Activated CD4-positive, alpha-beta T cell treated with anti-CD3 and anti-CD28 coated beads, Interleukin-2, Interleukin-4, amounts not matched to agents 100 ng/mL and 50 ng/mL, durations not matched to agents 16 hours and 8 hours (primary cell): ENCODE results near the gene WNT8B.

ENCODE experiments used
- DNase-seq: peaks from one replicate; pipeline ENCODE4 v3.0.0-alpha.2; 2020; ENCODE audit warnings: low spot score

The WNT8B gene

DNA sequence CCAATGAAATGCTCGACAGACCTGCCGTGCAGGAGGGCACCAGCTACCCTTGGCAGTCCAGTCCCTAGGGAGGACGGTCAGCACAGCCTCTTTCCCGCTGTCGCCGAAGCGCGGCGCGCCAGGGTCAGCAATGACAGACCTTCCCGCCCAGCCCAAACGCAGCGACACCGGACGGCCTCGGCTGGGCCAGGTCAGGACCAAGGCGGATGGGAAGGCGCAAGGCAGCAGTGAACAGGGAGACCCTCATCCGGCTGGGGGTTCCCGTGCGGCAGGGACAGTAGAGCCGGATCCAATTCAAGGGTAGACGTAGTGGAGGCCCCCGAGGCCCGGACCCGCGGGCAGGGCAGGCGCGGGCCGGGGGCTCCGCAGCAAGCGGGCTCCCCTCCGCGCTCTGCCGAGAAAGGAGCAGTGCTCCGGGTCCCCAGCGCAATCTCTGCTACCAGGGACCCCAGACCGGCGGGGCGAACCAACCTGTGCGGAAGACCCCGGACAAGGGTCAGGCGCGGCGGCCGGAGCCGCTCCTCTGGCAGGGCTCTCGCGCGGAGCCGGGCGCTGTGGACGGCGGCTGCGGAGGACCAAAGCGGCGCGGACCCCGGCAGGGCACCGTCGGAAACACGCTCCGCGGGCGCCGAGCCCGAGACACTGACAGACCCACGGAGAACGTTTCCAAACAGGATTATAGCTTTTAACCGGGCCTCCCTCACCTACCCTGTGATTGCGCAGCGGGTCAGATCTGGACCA, 56.7 kb downstream of the WNT8B start, which contains the start of gene SEC31B:
Gene SEC31B (minus strand): TSS at position 551 of the 741 bp plus-strand sequence. CDS start 2,909 bp downstream, outside the sequence.
- DNase-seq: no peak

- DNase-seq: no peak
Measured at GRCh38 chr10:100520811-100521210, 58.0 kb downstream of the WNT8B start.

DNA sequence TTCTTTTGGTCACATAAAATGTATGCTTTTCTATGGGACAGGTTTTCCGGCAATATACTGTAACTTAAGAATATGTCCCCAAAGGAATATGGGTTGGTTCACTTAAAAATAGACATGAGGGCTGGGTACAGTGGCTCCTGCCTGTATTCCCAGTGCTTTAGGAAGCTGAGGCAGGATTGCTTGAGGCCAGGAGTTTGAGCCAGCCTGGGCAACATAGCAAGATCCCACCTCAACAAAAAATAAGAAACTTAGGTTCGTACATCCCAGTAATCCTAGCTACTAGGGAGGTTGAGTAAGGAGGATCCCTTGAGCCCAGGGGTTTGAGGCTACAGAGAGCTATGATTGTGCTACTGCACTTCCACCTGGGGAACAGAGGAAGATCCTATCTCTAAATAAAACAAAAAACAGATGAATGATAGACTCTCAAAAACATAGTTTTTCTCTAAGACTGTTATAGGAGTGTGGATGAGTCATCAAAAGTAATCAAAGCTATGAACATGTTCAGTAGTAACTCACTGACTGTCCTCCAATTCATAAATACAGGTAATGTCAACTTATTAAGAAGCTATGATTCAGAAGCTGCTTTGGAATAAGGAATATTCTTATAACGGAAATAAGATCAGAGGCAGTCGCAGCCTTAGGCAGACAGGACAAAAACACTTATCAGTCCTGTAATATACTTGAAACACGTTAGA, 59.4 kb downstream of the WNT8B start:
- DNase-seq: no peak

DNA sequence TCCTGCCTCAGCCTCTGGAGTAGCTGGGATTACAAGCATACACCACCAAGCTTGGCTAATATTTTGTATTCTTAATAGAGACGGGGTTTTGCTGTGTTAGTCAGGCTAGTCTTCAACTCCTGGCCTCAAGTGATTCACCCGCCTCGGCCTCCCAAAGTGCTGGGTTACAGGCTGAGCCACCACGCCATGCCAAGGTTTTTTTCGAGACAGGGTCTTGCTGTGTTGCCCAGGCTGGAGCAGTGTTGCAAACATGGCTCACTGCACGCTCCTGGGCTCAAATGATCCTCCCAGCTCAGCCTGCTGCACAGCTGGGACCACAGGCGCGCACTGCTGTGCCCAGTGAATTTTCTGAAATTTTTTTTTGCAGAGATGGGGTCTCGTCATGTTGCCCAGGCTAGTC, 60.1 kb downstream of the WNT8B start:
- DNase-seq: no peak

GRCh38 chr10:100524206-100524605, 61.4 kb downstream of the WNT8B start:
- DNase-seq: no peak

- no peak for DNase-seq
Measured at GRCh38 chr10:100524638-100525037, 61.8 kb downstream of the WNT8B start.

- DNase-seq: peak; percentile 51
Measured at GRCh38 chr10:100528123-100528886, 65.5 kb downstream of the WNT8B start.

DNA sequence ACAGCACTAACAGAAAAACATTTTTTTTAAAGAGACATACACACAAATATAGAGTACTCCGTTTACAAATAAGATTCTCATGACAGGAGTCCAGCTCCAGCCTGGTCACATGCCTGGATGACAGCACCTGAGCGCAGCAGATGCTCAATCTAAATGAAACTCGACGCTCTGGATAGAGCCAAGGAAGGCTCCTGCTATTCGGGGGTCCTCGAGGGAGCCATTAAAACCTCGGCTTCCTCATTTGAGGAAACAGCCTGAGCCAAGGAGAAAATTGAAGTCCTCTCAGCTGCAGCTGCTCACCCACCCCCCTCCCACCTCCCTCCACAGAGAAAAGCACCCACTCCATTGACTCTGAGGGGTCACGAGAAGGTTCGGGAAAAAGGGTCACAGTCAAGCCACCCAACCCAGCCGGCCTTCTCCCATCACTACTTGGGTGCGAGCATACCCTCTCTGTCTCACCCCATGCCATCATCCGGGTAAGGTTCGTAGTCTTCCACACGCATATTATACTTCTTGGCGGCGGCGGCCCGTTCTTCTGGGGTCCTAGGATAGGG, 66.2 kb downstream of the WNT8B start:
- no peak for DNase-seq

DNA sequence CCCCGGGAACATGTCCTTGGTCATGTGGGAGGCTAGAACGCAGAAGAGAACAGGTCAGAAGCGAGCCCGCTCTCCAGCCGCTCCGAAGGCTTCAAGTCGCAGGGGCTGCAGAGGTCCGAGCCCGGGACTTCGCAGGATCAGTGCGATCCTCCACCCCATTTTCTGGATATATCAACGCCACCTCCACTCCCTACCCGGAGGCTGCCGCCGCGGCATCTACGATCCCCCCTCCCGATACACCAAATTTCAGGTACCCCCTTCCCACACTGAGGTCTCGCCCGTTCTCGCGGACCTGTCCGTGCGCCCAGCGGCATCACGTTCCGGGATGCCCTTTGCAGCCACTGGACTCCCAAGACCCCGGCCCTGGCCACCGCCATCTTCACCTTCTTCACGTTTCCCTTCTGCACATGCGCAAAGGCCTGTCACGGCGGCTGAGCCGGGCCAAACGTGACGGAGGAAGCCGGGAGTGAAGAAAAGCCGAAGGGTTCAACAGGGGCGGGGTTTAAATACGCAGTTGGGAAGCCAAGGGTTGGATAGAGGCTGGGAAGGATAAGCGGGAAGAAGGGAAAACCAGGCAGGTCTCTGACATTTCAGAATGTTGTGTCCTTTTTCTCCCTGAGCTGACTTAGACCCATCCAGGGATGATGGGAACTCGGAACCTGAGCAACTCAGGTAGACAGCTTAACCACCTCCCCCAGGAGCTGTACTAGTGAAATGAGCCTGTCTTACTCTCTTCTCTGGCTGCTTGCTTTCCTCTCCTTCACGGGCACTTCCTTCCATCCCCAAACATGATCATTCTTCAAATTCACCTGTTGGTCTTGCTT, 66.9 kb downstream of the WNT8B start, which contains the start of gene NDUFB8:
Gene NDUFB8 (minus strand): TSS at position 397 of the 824 bp plus-strand sequence. CDS start 20 bp downstream, at position 377.
- DNase-seq: peak; percentile 92

- no peak for DNase-seq
Measured at GRCh38 chr10:100531761-100532160, 69.0 kb downstream of the WNT8B start.
